ENCODE results near the gene DMD.

The DMD gene
- 0.35 to 0.78 (median 0.58) reads per million in 3 donors for total RNA-seq

- DNase-seq = no peak
- Histone ChIP-seq H3K4me1 (ENCODE audit: control insufficient read depth, insufficient read depth, low read length, poor library complexity, severe bottlenecking) (no peaks in the 10 kb centered on the region), H3K27me3 (replicated peaks; ENCODE audit: control insufficient read depth, insufficient read depth, low read length, poor library complexity, severe bottlenecking) (no peaks in the 10 kb centered on the region), H3K36me3 (ENCODE audit: control insufficient read depth, insufficient read depth, low read length) (no peaks in the 10 kb centered on the region), H3K9me3 (ENCODE audit: control insufficient read depth, low read length) (no peaks in the 10 kb centered on the region), H3K27ac (ENCODE audit: insufficient read depth, low read length, poor library complexity, severe bottlenecking) (no peak within 1 kb of the TSS), H3K4me3 (ENCODE audit: insufficient read depth, low read depth, low read length, poor library complexity, severe bottlenecking) (no peak within 1 kb of the TSS)
Observed at GRCh38 chrX:33211356-33212260, at the start of gene DMD. TSS of gene DMD (minus strand) at chrX:33211549. CDS start at chrX:33211312, 237 bp downstream.

- Histone ChIP-seq H3K27ac (ENCODE audit: insufficient read depth, low read length, poor library complexity, severe bottlenecking) (no peak overlapping the region), H3K9me3 (ENCODE audit: control insufficient read depth, low read length) (no peaks in the 10 kb centered on the region), H3K27me3 (replicated peaks; ENCODE audit: control insufficient read depth, insufficient read depth, low read length, poor library complexity, severe bottlenecking) (no peaks in the 10 kb centered on the region), H3K4me3 (ENCODE audit: insufficient read depth, low read depth, low read length, poor library complexity, severe bottlenecking) (no peak overlapping the region), H3K36me3 (ENCODE audit: control insufficient read depth, insufficient read depth, low read length) (no peaks in the 10 kb centered on the region), H3K4me1 (ENCODE audit: control insufficient read depth, insufficient read depth, low read length, poor library complexity, severe bottlenecking) (no peaks in the 10 kb centered on the region)
- no peak for DNase-seq
Observed at GRCh38 chrX:33252306-33252825, 41.0 kb upstream of the DMD start.

- Histone ChIP-seq H3K4me1 (ENCODE audit: control insufficient read depth, insufficient read depth, low read length, poor library complexity, severe bottlenecking) (no peaks in the 10 kb centered on the region), H3K36me3 (ENCODE audit: control insufficient read depth, insufficient read depth, low read length) (no peaks in the 10 kb centered on the region), H3K27me3 (replicated peaks; ENCODE audit: control insufficient read depth, insufficient read depth, low read length, poor library complexity, severe bottlenecking) (no peaks in the 10 kb centered on the region), H3K27ac (ENCODE audit: insufficient read depth, low read length, poor library complexity, severe bottlenecking) (no peak overlapping the region), H3K9me3 (ENCODE audit: control insufficient read depth, low read length) (no peaks in the 10 kb centered on the region), H3K4me3 (ENCODE audit: insufficient read depth, low read depth, low read length, poor library complexity, severe bottlenecking) (no peak overlapping the region)
- no peak for DNase-seq
Observed at GRCh38 chrX:33218819-33219218, 7.5 kb upstream of the DMD start.

- Histone ChIP-seq H3K4me1 (ENCODE audit: control insufficient read depth, insufficient read depth, low read length, poor library complexity, severe bottlenecking) (no peaks in the 10 kb centered on the region), H3K27ac (ENCODE audit: insufficient read depth, low read length, poor library complexity, severe bottlenecking) (no peak overlapping the region), H3K4me3 (ENCODE audit: insufficient read depth, low read depth, low read length, poor library complexity, severe bottlenecking) (no peak overlapping the region), H3K36me3 (ENCODE audit: control insufficient read depth, insufficient read depth, low read length) (no peaks in the 10 kb centered on the region), H3K9me3 (ENCODE audit: control insufficient read depth, low read length) (no peaks in the 10 kb centered on the region), H3K27me3 (replicated peaks; ENCODE audit: control insufficient read depth, insufficient read depth, low read length, poor library complexity, severe bottlenecking) (no peaks in the 10 kb centered on the region)
- no peak for DNase-seq
Observed at GRCh38 chrX:33210156-33210555, 1.2 kb downstream of the DMD start.

GRCh38 chrX:33207056-33207455 lies 4.3 kb downstream of the DMD start:
- DNase-seq = no peak
- H3K9me3 ChIP-seq (ENCODE audit: control insufficient read depth, low read length) = no peaks in the 10 kb centered on the region
- H3K36me3 ChIP-seq (ENCODE audit: control insufficient read depth, insufficient read depth, low read length) = no peaks in the 10 kb centered on the region
- no peaks in the 10 kb centered on the region for H3K27me3 ChIP-seq (replicated peaks; ENCODE audit: control insufficient read depth, insufficient read depth, low read length, poor library complexity, severe bottlenecking)
- H3K4me3 ChIP-seq (ENCODE audit: insufficient read depth, low read depth, low read length, poor library complexity, severe bottlenecking) = no peak overlapping the region
- no peaks in the 10 kb centered on the region for H3K4me1 ChIP-seq (ENCODE audit: control insufficient read depth, insufficient read depth, low read length, poor library complexity, severe bottlenecking)
- H3K27ac ChIP-seq (ENCODE audit: insufficient read depth, low read length, poor library complexity, severe bottlenecking) = no peak overlapping the region

GRCh38 chrX:33205321-33205720 lies 6.0 kb downstream of the DMD start:
- Histone ChIP-seq H3K36me3 (ENCODE audit: control insufficient read depth, insufficient read depth, low read length) (no peaks in the 10 kb centered on the region), H3K4me1 (ENCODE audit: control insufficient read depth, insufficient read depth, low read length, poor library complexity, severe bottlenecking) (no peaks in the 10 kb centered on the region), H3K27me3 (replicated peaks; ENCODE audit: control insufficient read depth, insufficient read depth, low read length, poor library complexity, severe bottlenecking) (no peaks in the 10 kb centered on the region), H3K9me3 (ENCODE audit: control insufficient read depth, low read length) (no peaks in the 10 kb centered on the region), H3K4me3 (ENCODE audit: insufficient read depth, low read depth, low read length, poor library complexity, severe bottlenecking) (no peak overlapping the region), H3K27ac (ENCODE audit: insufficient read depth, low read length, poor library complexity, severe bottlenecking) (no peak overlapping the region)
- no peak for DNase-seq

GRCh38 chrX:33204889-33205288 lies 6.5 kb downstream of the DMD start:
- Histone ChIP-seq H3K27ac (ENCODE audit: insufficient read depth, low read length, poor library complexity, severe bottlenecking) (no peak overlapping the region), H3K27me3 (replicated peaks; ENCODE audit: control insufficient read depth, insufficient read depth, low read length, poor library complexity, severe bottlenecking) (no peaks in the 10 kb centered on the region), H3K4me3 (ENCODE audit: insufficient read depth, low read depth, low read length, poor library complexity, severe bottlenecking) (no peak overlapping the region), H3K4me1 (ENCODE audit: control insufficient read depth, insufficient read depth, low read length, poor library complexity, severe bottlenecking) (no peaks in the 10 kb centered on the region), H3K9me3 (ENCODE audit: control insufficient read depth, low read length) (no peaks in the 10 kb centered on the region), H3K36me3 (ENCODE audit: control insufficient read depth, insufficient read depth, low read length) (no peaks in the 10 kb centered on the region)
- no peak for DNase-seq

- Histone ChIP-seq H3K36me3 (ENCODE audit: control insufficient read depth, insufficient read depth, low read length) (no peaks in the 10 kb centered on the region), H3K4me1 (ENCODE audit: control insufficient read depth, insufficient read depth, low read length, poor library complexity, severe bottlenecking) (no peaks in the 10 kb centered on the region), H3K4me3 (ENCODE audit: insufficient read depth, low read depth, low read length, poor library complexity, severe bottlenecking) (no peak overlapping the region), H3K27me3 (replicated peaks; ENCODE audit: control insufficient read depth, insufficient read depth, low read length, poor library complexity, severe bottlenecking) (no peaks in the 10 kb centered on the region), H3K27ac (ENCODE audit: insufficient read depth, low read length, poor library complexity, severe bottlenecking) (no peak overlapping the region), H3K9me3 (ENCODE audit: control insufficient read depth, low read length) (no peaks in the 10 kb centered on the region)
- no peak for DNase-seq
Observed at GRCh38 chrX:33198561-33199279, 12.6 kb downstream of the DMD start.

- Histone ChIP-seq H3K4me1 (ENCODE audit: control insufficient read depth, insufficient read depth, low read length, poor library complexity, severe bottlenecking) (no peaks in the 10 kb centered on the region), H3K27ac (ENCODE audit: insufficient read depth, low read length, poor library complexity, severe bottlenecking) (no peak overlapping the region), H3K9me3 (ENCODE audit: control insufficient read depth, low read length) (no peaks in the 10 kb centered on the region), H3K36me3 (ENCODE audit: control insufficient read depth, insufficient read depth, low read length) (no peaks in the 10 kb centered on the region), H3K27me3 (replicated peaks; ENCODE audit: control insufficient read depth, insufficient read depth, low read length, poor library complexity, severe bottlenecking) (no peaks in the 10 kb centered on the region), H3K4me3 (ENCODE audit: insufficient read depth, low read depth, low read length, poor library complexity, severe bottlenecking) (no peak overlapping the region)
- no peak for DNase-seq
Observed at GRCh38 chrX:33195698-33196097, 15.7 kb downstream of the DMD start.
